Measurements from ENCODE around the gene RHNO1. TPM values are rescaled to one million over a fixed set of nuclear protein-coding genes. Genes with fewer than 3 reads are reported as not detected.
A peak's percentile ranks its signal among the peaks of the same experiment; 100 is the strongest.

The RHNO1 gene
- total RNA-seq, 3 donors from 2014 or later (not counting 1 experiment from before 2014, with no cell fraction given) = 9.2 to 13.6 (median 9.4) TPM

DNA sequence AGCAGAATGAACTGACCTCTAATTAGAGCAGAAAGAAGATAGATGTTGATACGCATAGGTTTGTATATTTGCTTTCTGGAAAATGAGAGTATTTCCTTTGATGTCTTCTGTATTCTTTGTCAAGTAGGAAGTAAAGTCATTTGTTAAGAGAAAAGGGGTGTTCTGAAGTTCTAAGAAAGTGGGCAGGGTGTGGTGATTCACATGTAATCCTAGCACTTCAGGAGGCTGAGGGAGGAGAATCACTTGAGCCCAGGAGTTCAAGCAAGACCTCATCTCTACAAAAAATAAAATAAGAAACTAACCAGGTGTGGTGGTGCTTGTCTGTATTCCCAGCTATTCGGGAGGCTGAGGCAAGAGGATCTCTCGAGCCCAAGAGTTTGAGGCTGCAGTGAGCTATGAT is 2.8 kb downstream of the RHNO1 start:
- H3K36me3 Mint-ChIP-seq = no peaks in the 10 kb centered on the region
- intact Hi-C loops (cut with micrococcal nuclease) = no loop called here
- TF ChIP-seq, protein P1, sequence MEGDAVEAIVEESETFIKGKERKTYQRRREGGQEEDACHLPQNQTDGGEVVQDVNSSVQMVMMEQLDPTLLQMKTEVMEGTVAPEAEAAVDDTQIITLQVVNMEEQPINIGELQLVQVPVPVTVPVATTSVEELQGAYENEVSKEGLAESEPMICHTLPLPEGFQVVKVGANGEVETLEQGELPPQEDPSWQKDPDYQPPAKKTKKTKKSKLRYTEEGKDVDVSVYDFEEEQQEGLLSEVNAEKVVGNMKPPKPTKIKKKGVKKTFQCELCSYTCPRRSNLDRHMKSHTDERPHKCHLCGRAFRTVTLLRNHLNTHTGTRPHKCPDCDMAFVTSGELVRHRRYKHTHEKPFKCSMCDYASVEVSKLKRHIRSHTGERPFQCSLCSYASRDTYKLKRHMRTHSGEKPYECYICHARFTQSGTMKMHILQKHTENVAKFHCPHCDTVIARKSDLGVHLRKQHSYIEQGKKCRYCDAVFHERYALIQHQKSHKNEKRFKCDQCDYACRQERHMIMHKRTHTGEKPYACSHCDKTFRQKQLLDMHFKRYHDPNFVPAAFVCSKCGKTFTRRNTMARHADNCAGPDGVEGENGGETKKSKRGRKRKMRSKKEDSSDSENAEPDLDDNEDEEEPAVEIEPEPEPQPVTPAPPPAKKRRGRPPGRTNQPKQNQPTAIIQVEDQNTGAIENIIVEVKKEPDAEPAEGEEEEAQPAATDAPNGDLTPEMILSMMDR (IDR thresholded peaks at IDR 0.05) = no peak
- peak overlapping the region in 1 of 2 donors; percentile 7 for H3K27ac Mint-ChIP-seq
- H3K9me3 ChIP-seq (ENCODE audit: control insufficient read depth, insufficient read depth, low read length) = no peaks in the 10 kb centered on the region
- H3K27me3 ChIP-seq (ENCODE audit: control insufficient read depth, insufficient read depth, low read length) = no peaks in the 10 kb centered on the region
- no peaks in the 10 kb centered on the region for H3K27me3 Mint-ChIP-seq (ENCODE audit: low read depth in 2 of 2)
- no peaks in the 10 kb centered on the region for H3K36me3 ChIP-seq (ENCODE audit: control insufficient read depth, insufficient read depth, low read length)
- peaks cover 18% of the 10 kb centered on the region for H3K4me1 ChIP-seq (ENCODE audit: control insufficient read depth, insufficient read depth, low read length)
- 97% methylated on average over 3 of the region's 3 CpGs for WGBS (ENCODE audit: insufficient coverage)
- DNase-seq (no peak), ATAC-seq (no peak)
- H3K4me3 Mint-ChIP-seq = no peak overlapping the region
- no peak overlapping the region for H3K4me3 ChIP-seq (ENCODE audit: low read length)
- no peaks in the 10 kb centered on the region for H3K9me3 Mint-ChIP-seq
- H3K27ac ChIP-seq (ENCODE audit: low read length) = no peak overlapping the region
- peaks cover 25 to 27% of the 10 kb centered on the region in 2 donors for H3K4me1 Mint-ChIP-seq

DNA sequence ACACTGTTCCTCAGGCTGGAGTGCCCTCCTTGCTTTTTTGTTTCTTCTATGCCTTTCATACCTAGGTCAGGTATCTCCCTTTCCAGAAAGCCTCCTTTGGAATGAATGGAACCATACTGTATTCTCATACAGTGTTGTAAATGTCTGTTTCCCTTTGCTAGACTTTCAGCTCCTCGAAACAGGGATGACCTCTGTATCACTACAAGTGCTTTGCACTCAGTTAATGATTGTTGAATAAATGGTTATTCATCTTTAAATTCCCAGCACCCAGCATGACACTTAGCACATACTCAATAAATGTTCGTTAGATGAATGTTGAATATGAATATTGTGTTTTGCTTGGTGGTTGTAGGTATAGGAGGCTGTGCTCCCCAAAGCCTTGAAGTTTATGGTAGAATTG is 7.8 kb downstream of the RHNO1 start:
- whole genome bisulfite sequencing (ENCODE audit: insufficient coverage) = 83% methylated on average over 1 of the region's 2 CpGs
- no peak overlapping the region for H3K27ac ChIP-seq (ENCODE audit: low read length)
- no peaks in the 10 kb centered on the region for H3K27me3 Mint-ChIP-seq (ENCODE audit: low read depth in 2 of 2)
- H3K36me3 ChIP-seq (ENCODE audit: control insufficient read depth, insufficient read depth, low read length) = peaks cover 3% of the 10 kb centered on the region
- no peaks in the 10 kb centered on the region for H3K9me3 ChIP-seq (ENCODE audit: control insufficient read depth, insufficient read depth, low read length)
- no peaks in the 10 kb centered on the region for H3K36me3 Mint-ChIP-seq
- TF ChIP-seq, protein P1 (IDR thresholded peaks at IDR 0.05) = no peak
- H3K9me3 Mint-ChIP-seq = no peaks in the 10 kb centered on the region
- peaks cover 1% of the 10 kb centered on the region for H3K4me1 ChIP-seq (ENCODE audit: control insufficient read depth, insufficient read depth, low read length)
- no peak for DNase-seq
- peaks cover 6 to 16% of the 10 kb centered on the region in 2 donors for H3K4me1 Mint-ChIP-seq
- no peak for ATAC-seq
- intact Hi-C loops (cut with micrococcal nuclease) = no loop called here
- H3K27ac Mint-ChIP-seq = no peak overlapping the region
- H3K4me3 ChIP-seq (ENCODE audit: low read length) = no peak overlapping the region
- no peak overlapping the region for H3K4me3 Mint-ChIP-seq
- H3K27me3 ChIP-seq (ENCODE audit: control insufficient read depth, insufficient read depth, low read length) = no peaks in the 10 kb centered on the region

DNA sequence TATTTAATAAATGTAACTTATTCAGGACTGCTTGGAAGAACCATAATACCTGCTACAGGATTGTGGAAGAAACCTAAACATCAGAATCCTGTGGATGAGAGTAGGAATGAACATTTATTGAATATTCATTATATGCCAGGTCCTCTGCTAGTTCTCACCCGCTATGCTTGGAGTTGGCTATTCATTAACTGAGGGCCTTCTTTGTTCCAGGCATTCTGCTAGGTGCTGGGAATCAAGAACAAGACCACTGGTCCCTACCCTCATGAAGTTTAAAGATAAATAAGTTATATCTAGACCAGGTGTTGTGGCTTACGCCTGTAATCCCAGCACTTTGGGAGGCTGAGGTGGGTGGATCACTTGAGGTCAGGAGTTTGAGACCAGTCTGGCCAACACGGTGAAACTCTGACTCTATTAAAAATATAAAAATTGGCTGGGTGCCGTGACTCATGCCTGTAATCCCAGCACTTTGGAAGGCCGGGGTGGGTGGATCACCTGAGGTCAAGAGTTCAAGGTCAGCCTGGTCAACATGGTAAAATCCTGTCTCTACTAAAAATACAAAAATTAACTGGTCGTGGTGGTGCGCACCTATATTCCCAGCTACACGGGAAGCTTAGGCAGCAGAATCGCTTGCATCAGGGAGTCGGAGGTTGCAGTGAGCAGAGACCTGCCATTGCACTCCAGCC is 9.9 kb downstream of the RHNO1 start:
- Histone ChIP-seq H3K27me3 (ENCODE audit: control insufficient read depth, insufficient read depth, low read length) (no peaks in the 10 kb centered on the region), H3K36me3 (ENCODE audit: control insufficient read depth, insufficient read depth, low read length) (peaks cover 3% of the 10 kb centered on the region), H3K4me1 (ENCODE audit: control insufficient read depth, insufficient read depth, low read length) (peaks cover 16% of the 10 kb centered on the region), H3K9me3 (ENCODE audit: control insufficient read depth, insufficient read depth, low read length) (no peaks in the 10 kb centered on the region), H3K4me3 (ENCODE audit: low read length) (no peak overlapping the region), H3K27ac (ENCODE audit: low read length) (no peak overlapping the region)
- ATAC-seq (no peak), DNase-seq (no peak)
- H3K9me3 Mint-ChIP-seq = no peaks in the 10 kb centered on the region
- TF ChIP-seq, protein P1 (IDR thresholded peaks at IDR 0.05) = no peak
- no peaks in the 10 kb centered on the region for H3K27me3 Mint-ChIP-seq (ENCODE audit: low read depth in 2 of 2)
- 95% methylated on average over 10 of the region's 10 CpGs for WGBS (ENCODE audit: insufficient coverage)
- no peaks in the 10 kb centered on the region for H3K36me3 Mint-ChIP-seq
- intact Hi-C loops (cut with micrococcal nuclease) = no loop called here
- H3K4me3 Mint-ChIP-seq = no peak overlapping the region
- H3K4me1 Mint-ChIP-seq = peaks cover 16 to 32% of the 10 kb centered on the region in 2 donors
- no peak overlapping the region for H3K27ac Mint-ChIP-seq

DNA sequence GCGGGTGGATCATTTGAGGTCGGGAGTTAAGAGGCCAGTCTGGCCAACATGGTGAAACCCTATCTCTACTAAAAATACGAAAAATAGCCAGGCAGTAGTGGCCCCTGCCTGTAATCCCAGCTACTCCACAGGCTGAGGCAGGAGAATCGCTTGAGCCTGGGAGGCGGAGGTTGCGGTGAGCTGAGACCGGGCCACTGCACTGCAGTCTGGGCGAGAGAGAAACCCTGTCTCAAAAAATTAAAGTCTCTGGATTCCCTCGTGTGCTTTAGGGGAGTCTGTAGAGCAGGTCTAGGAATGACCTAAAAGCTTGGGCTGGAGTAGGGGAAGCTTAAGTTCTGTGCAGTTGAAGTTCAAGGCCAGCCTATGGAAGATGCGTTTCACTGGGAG is 13.0 kb downstream of the RHNO1 start:
- Mint-ChIP-seq H3K27me3 (ENCODE audit: low read depth in 2 of 2) (no peaks in the 10 kb centered on the region), H3K27ac (peak overlapping the region; percentile 89 to 95), H3K4me1 (peaks cover 16 to 26% of the 10 kb centered on the region in 2 donors), H3K36me3 (no peaks in the 10 kb centered on the region), H3K4me3 (peak overlapping the region; percentile 94), H3K9me3 (no peaks in the 10 kb centered on the region)
- Histone ChIP-seq H3K27me3 (ENCODE audit: control insufficient read depth, insufficient read depth, low read length) (no peaks in the 10 kb centered on the region), H3K27ac (ENCODE audit: low read length) (peak overlapping the region; percentile 77), H3K9me3 (ENCODE audit: control insufficient read depth, insufficient read depth, low read length) (no peaks in the 10 kb centered on the region), H3K36me3 (ENCODE audit: control insufficient read depth, insufficient read depth, low read length) (peaks cover 3% of the 10 kb centered on the region), H3K4me1 (ENCODE audit: control insufficient read depth, insufficient read depth, low read length) (peaks cover 17% of the 10 kb centered on the region), H3K4me3 (ENCODE audit: low read length) (peak overlapping the region; percentile 80)
- 80% methylated on average over 10 of the region's 10 CpGs for WGBS (ENCODE audit: insufficient coverage)
- no peak for DNase-seq
- intact Hi-C loops (cut with micrococcal nuclease) = loop anchor here (1.0 to 2.0 kb wide), 3 partner anchors 13 to 199 kb away; partner anchors contain the start of genes FOXM1, ITFG2 and RHNO1
- ATAC-seq = no peak
- TF ChIP-seq, protein P1 (IDR thresholded peaks at IDR 0.05) = no peak

All from natural killer cell (primary cell).